CD4-positive, alpha-beta T cell treated with Interferon gamma for 1 hour (primary cell): ENCODE data around the gene AKTIP.
"Not testable (repeated sequence)": the region's sequence is repeated elsewhere in the genome, so short reads cannot be mapped to it uniquely, and the experiment has no call there.

ENCODE experiments used
- DNase-seq: peaks from one replicate; pipeline ENCODE4 v3.0.0-alpha.2; 2020

AKTIP gene

DNA sequence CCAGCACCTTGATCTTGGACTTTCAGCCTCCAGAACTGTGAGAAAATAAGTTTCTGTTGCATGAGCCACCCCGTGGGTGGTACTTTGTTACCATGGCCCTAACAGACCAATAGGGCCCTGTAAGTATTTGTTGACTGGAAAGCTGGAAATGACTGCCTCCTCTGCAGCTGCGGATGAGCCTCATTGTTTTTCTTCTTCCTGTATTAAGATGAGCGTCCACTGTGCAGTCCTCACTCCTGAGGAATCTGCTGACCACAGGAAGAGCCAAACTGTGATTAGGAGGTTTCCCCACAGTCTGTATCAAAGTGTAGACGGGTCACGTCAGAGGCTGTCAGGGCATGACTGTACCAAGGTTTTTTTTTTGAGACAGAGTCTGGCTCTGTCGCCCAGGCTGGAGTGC lies 12.2 kb upstream of the AKTIP start:
- no peak for DNase-seq

DNA sequence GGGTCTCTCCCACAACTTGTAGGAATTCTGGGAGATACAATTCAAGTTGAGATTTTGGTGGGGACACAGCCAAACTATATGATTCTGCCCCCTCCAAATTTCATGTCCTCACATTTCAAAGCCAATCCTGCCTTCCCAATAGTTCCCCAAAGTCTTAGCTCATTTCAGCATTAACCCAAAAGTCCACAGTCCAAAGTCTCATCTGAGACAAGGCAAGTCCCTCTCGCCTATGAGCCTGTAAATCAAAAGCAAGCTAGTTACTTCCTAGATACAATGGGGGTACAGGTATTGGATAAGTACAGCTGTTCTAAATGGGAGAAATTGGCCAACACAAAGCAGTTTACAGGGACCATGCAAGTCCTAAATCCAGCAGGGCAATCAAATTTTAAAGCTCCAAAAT lies 9.8 kb upstream of the AKTIP start:
- DNase-seq, result not testable (repeated sequence)

- DNase-seq, result no peak
Observed at GRCh38 chr16:53511403-53512280, 8.6 kb upstream of the AKTIP start.

DNA sequence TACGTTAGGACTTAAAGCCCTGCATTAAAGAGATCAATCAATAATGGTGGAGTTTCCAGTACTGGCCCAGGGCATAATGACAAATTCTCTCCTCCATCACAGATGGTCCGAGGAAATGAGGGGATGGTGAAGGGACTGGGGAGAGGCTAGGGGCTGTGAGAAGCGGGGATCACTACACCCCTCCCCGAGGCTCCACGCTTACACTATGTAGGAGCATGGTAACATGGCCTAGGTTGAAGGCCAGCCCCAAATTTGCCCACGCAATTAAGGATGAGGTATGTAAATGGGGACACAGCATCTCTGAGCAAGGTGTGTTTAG lies 8.0 kb upstream of the AKTIP start:
- DNase-seq, result no peak

DNA sequence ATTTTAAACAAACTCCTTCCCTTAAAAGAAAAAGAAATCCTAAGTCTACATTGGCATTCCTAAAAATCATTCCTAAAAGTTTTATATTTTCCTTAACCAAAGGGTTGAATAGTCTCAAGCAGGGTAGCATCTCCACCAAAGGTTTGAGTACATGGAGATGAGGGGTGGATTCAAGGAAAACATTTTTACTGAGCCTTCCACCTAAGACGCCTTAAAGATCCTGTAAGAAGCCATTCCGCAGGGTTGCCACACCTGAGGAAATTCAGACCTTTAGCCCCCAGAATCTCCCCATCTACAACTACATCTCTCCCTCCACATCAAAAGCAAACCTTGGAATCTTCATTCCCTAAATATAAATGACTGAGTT lies 7.7 kb upstream of the AKTIP start:
- DNase-seq, result no peak

DNA sequence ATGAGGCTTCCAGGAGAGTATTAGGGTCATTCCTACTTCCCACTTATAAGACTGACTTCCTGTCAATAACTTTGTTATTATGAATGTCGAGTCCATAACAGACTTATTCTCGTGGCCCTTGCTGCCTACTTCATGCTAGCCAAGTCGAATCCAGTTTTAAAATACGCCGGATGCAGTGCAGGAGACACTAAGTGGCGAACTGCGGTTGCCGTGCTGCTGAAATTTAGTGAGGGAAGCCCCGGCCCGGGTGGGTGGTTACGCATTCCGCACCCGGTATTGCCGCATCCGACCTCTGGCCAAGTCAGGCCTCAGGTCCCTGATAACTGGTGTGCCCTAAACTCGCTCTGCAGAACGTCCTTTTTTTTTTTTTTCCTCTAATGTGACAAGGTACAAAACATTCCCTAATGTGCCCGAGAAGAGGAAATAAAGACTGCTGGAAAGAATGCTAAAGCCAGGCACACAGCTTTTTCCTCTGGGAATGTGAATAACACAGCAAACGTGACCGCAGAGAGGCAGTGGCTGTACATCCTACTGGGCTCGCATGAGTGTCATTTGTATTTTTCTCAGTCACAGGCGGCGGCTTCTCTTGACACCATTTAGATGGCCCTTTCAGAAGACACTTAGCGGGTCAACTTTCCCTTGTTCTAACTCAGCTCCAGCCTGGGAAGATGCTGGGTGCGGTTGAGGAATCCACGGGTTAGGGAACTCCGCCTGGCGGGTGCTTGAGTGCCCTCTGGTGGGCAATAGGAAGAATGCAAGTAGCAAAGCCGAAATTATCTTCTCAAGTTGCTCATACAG lies 7.1 kb upstream of the AKTIP start:
- DNase-seq, result peak; percentile 39

GRCh38 chr16:53507464-53508179 lies 4.6 kb upstream of the AKTIP start:
- DNase-seq, result no peak

DNA sequence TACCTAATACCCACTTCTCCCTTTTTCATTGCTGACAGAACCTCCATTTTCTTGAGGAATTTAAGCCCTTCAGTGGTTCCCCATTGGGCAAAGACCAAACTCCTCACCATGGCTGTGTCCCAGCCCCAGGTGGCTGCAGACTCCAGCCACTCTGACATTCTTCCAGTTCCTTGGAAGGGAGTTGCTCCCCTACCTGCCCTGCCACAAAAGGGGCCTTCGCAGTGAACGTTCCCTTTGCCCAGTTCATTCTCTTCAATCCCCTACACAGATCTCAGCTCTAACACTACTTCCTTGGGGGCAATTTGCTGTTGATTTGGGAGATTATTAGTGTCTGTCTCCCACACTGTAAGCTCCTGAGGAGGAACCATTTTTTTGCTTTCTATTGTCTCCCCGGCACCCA lies 3.2 kb upstream of the AKTIP start:
- DNase-seq, result no peak

DNA sequence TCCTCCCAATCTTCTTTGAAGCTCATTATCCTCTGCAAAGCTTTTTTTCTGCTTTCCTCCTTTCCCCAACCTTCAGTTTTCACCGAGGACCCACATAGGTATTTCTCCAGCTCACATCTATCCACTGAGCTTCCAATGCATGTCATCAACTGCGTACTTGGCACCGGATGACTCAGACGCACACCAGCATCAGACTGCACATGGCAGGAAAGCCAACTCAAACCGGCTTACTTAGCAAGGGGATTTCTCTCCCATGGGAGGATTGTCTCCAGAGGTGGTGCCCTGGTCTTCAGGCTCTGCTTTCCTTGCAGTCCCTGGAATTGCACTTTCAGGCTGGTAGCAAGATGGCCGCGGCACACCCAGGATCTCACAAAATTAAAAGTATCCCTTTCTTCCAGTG lies 1.7 kb upstream of the AKTIP start:
- no peak for DNase-seq

GRCh38 chr16:53503991-53504663 lies 1.1 kb upstream of the AKTIP start:
- peak; percentile 36 for DNase-seq

GRCh38 chr16:53503270-53503923 lies 388 bp upstream of the AKTIP start:
- peak; percentile 100 for DNase-seq

DNA sequence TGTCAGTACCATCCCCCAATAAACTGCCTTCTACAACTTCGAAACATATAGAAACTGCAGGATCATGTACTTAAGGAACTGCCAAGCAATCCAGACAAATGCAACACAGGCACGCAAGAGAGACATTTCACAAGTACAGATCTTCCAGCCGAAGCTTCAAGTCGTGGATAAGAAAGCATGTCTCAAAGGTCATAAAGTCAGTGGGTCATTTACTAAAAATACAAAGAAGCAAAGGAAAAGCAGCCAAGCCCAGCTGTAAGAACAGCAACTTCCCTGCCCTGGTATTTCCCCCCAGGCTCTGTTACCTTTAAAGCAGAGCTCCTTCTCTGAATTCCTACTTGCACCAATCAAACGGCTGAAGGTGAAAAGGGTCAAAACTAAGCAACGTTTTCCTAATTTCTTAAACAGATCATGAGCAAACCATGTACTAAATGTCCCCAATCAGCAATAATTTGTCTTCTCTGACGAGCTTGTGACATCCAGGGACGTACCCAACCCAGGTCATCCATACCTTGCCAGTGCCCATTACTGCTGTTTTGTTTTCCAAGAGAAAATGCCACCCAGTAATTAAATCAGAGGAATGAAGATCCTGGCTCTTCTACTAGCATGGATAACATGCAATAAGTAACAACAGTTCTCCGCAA lies 1.7 kb downstream of the AKTIP start:
- DNase-seq, result no peak

DNA sequence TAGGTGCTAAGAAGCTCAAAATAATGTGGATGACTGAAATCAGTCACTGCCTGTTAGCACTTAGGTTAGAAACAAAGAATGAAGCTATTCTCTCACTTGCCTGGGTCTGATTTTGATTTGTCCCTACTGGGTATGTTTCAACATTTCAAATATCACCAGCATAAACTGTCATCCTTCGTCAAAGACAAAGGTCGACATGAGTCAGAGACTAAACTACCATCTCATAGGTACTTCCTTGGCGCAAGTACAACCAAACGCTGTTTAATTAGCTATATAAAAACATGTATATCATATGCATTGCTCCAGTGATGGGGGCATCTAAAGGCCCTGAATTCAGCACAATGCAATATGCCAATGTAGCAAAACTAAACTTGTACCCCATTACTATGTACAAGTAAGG lies 4.0 kb downstream of the AKTIP start:
- DNase-seq, result no peak

- DNase-seq, result no peak
Observed at GRCh38 chr16:53495325-53495724, 7.7 kb downstream of the AKTIP start.

DNA sequence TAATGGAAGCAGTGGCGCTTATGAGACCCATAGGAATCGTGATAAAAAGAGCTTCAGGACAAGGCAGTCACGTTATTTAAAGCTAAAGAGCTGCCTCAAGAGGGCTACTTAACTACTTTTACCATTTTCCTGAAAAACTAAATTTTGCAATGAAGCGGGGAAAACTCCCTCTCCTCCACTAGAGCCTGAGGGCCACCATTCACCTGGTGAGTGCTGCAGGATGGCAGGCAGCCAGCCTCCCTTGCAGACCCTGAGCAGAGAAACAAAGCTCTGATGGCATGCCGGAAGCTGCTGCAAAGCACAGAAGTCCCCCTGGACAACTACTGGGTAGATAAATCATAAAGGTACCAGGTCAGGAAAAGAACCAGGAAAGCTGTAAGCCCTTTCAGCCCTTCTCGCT lies 8.4 kb downstream of the AKTIP start:
- DNase-seq, result no peak

DNA sequence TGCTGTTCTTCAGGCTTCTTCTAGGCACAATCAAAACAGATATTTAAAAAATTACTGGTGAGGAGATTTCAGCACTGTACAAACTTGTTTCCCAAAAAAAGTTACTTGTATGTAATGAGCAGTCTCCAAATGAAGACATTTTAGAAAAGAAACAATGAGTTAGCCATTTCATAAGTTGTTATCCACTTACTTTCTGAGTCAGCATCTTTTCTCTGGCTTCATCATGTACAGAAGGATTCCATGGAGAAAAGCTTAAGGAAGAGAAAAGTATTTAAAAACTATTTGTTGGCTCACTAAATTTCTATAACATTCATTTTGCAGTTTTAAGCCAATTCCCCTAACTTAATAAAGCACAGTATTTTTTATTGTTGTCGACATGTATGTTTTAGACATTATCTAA lies 10.5 kb downstream of the AKTIP start:
- DNase-seq, result no peak

DNA sequence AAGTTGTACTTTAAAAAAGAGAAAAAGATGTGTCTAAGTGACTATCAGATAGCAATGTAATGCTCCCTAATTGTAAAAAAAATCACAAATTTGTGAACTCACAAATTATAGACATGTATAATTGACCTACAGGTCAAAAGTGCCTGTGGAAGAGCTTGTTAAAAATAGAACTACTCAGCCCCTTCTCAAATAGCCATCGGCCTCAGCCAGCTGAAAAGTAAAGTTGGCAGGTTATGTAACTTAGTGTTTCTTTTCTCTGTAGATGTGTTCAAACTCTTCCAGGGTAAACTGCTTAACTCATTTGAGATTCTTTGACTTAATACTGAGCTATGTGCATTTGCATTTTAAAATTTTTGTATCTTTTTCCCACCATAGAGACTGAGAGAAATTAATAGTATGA lies 13.3 kb downstream of the AKTIP start:
- DNase-seq, result no peak

DNA sequence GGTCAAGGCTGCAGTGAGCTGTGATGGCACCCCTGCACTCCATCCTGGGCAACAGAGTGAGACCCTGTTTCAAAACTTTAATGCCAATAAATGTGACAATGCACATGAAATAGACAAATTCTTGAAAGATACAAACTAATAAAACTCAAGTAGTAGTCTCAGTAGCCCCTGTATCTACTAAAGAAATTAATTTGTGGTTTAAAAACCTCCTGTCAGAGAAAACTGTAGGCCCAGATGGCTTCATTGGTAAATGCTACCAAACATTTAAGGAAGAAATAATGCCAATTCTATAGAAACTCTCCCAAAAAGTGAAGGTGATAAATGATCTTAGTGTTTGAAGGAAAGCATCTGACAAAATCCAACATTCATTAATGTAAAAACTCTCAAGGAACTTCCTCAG lies 16.8 kb downstream of the AKTIP start:
- DNase-seq, result no peak

DNA sequence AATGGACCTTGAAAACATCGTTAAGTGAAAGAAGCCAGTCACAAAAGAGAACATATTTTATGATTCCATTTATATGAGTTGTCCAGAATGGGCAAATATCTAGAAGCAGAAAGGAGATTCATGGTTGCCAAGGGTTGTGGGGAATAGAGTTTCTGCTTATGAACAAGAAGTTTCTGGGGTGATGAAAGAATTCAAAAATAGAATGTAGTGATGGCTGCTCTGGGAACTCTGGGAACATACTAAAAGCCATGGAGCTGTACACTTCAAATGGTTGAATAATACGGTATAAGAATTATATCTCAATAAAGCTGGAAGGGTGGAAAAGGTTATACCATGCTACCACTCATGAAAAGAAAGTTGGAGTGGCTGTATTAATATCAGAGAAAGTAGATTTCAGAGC lies 18.5 kb downstream of the AKTIP start:
- no peak for DNase-seq

GRCh38 chr16:53482123-53482522 lies 20.9 kb downstream of the AKTIP start:
- DNase-seq, result peak; percentile 4

DNA sequence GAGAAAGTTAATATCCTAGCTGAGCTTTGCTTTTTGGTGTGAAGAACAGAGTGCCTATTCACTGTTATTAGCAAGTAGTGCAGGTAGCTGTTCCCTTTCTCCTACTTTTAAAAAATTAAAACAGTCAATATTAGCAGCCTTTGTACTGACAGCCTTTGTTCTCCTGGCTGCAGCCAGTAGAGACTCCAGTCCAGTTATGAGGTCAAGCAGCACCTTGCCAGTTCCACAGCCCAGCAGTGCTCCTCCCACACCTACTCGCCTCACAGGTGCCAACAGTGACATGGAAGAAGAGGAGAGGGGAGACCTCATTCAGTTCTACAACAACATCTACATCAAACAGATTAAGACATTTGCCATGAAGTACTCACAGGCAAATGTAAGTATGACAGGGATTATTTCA lies 22.6 kb downstream of the AKTIP start:
- DNase-seq, result no peak

GRCh38 chr16:53478965-53479364 lies 24.0 kb downstream of the AKTIP start:
- DNase-seq, result no peak
